ENCODE results near the gene GRHL3.

Gene GRHL3

DNA sequence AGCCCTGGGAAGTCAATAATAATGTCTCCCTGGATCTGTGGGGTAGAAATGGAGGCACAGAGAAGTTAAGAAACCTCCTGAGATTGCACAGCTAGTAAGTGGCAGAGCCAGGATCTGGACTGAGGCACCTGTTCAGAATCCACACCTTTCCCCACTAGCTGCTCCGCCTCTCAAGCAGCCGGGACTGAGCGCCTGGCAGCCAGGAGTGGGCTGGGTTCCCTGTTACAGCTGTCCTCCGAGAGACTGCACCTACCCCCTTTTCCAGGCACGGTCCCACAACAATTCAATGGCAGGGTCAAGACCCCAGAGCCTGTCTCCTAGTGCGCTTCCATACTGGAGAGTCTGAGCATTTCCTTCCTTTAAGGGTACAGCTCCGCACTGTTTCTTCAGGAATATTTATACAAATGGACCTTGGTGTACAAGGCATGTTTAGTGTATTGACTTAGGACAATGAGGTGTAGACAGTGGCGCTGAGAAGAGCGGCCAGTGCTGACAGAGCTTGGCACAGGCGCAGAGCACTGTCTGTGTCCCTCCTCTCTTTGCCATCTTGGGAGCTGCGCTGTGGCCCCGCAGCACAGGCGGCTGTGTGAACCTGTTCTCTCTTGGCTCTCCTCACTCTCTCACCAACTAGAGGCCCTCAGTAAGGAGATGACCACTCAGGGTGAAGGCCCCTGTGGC is 24.4 kb downstream of the GRHL3 start:
- H3K4me1 Mint-ChIP-seq: peaks cover 4% of the 10 kb centered on the region
- H3K9me3 Mint-ChIP-seq: no peaks in the 10 kb centered on the region
- no peak overlapping the region for H3K4me3 Mint-ChIP-seq
- H3K27ac Mint-ChIP-seq: no peak overlapping the region
- peaks cover 24% of the 10 kb centered on the region for H3K27me3 Mint-ChIP-seq (ENCODE audit: low read depth)
- no peaks in the 10 kb centered on the region for H3K36me3 Mint-ChIP-seq (ENCODE audit: low read depth)
- TF ChIP-seq, protein P1, sequence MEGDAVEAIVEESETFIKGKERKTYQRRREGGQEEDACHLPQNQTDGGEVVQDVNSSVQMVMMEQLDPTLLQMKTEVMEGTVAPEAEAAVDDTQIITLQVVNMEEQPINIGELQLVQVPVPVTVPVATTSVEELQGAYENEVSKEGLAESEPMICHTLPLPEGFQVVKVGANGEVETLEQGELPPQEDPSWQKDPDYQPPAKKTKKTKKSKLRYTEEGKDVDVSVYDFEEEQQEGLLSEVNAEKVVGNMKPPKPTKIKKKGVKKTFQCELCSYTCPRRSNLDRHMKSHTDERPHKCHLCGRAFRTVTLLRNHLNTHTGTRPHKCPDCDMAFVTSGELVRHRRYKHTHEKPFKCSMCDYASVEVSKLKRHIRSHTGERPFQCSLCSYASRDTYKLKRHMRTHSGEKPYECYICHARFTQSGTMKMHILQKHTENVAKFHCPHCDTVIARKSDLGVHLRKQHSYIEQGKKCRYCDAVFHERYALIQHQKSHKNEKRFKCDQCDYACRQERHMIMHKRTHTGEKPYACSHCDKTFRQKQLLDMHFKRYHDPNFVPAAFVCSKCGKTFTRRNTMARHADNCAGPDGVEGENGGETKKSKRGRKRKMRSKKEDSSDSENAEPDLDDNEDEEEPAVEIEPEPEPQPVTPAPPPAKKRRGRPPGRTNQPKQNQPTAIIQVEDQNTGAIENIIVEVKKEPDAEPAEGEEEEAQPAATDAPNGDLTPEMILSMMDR (IDR thresholded peaks at IDR 0.05; ENCODE audit: unreplicated experiment in 3 of 3): no peak

GRCh38 chr1:24344090-24344742 is 25.1 kb downstream of the GRHL3 start:
- TF ChIP-seq, protein P1 (IDR thresholded peaks at IDR 0.05; ENCODE audit: unreplicated experiment in 3 of 3): no peak
- H3K9me3 Mint-ChIP-seq: no peaks in the 10 kb centered on the region
- H3K4me1 Mint-ChIP-seq: peaks cover 4% of the 10 kb centered on the region
- H3K27me3 Mint-ChIP-seq (ENCODE audit: low read depth): peaks cover 29% of the 10 kb centered on the region
- H3K4me3 Mint-ChIP-seq: no peak overlapping the region
- no peak overlapping the region for H3K27ac Mint-ChIP-seq
- H3K36me3 Mint-ChIP-seq (ENCODE audit: low read depth): no peaks in the 10 kb centered on the region

GRCh38 chr1:24345334-24345733 is 26.2 kb downstream of the GRHL3 start:
- Mint-ChIP-seq H3K4me1 (peaks cover 3% of the 10 kb centered on the region), H3K27me3 (ENCODE audit: low read depth) (peaks cover 24% of the 10 kb centered on the region), H3K4me3 (no peak overlapping the region), H3K9me3 (no peaks in the 10 kb centered on the region), H3K36me3 (ENCODE audit: low read depth) (no peaks in the 10 kb centered on the region), H3K27ac (no peak overlapping the region)
- TF ChIP-seq, protein P1 (IDR thresholded peaks at IDR 0.05; ENCODE audit: unreplicated experiment in 3 of 3): no peak

DNA sequence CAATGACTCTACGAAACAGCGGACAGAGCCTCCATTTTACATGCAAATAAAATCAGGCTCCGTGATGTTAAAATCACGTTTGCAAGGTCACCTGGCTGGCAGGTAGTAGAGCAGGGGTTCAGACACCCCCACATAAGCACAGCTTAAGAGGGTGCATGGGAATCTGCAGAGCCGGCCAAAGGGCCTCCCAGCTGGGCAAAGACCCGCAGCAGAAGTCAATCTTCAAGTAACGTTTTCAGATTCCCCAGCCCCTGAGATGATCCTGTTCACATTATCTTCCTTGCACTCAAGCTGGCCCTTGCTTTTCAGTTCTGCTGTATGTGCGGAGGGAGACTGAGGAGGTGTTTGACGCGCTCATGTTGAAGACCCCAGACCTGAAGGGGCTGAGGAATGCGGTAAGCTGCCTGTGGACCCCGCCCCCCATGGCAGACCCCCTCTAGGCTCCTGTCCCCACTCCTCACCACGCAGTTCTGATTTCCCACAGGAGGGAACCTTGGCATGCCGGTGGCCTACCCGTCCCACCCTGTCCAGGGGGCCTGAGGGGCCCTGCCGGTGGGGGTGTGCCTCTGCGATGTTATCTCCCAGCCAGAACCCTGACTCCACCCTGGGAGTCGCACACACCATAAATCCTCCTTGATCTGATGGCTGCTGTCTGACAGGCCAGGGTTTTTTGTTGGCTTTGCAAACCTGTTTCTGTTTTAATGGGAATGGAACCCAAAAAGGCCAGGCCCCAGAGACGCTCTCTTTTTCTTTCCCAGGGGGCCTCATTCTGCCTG is 28.2 kb downstream of the GRHL3 start:
- no peaks in the 10 kb centered on the region for H3K4me1 Mint-ChIP-seq
- H3K4me3 Mint-ChIP-seq: no peak overlapping the region
- peaks cover 24% of the 10 kb centered on the region for H3K27me3 Mint-ChIP-seq (ENCODE audit: low read depth)
- H3K27ac Mint-ChIP-seq: no peak overlapping the region
- no peaks in the 10 kb centered on the region for H3K9me3 Mint-ChIP-seq
- TF ChIP-seq, protein P1 (IDR thresholded peaks at IDR 0.05; ENCODE audit: unreplicated experiment in 3 of 3): no peak
- H3K36me3 Mint-ChIP-seq (ENCODE audit: low read depth): no peaks in the 10 kb centered on the region

GRCh38 chr1:24348196-24348595 is 29.0 kb downstream of the GRHL3 start:
- no peak overlapping the region for H3K27ac Mint-ChIP-seq
- H3K4me3 Mint-ChIP-seq: no peak overlapping the region
- no peaks in the 10 kb centered on the region for H3K36me3 Mint-ChIP-seq (ENCODE audit: low read depth)
- H3K27me3 Mint-ChIP-seq (ENCODE audit: low read depth): peaks cover 24% of the 10 kb centered on the region
- no peaks in the 10 kb centered on the region for H3K4me1 Mint-ChIP-seq
- no peaks in the 10 kb centered on the region for H3K9me3 Mint-ChIP-seq
- TF ChIP-seq, protein P1 (IDR thresholded peaks at IDR 0.05; ENCODE audit: unreplicated experiment in 3 of 3): no peak
